ENCODE data around the gene WASF3. TPM values are rescaled to one million over a fixed set of nuclear protein-coding genes. Genes with fewer than 3 reads are reported as not detected.

The WASF3 gene
- total RNA-seq, 2 experiments from 2014 or later: 0.37 to 0.44 TPM

- Mint-ChIP-seq H3K9me3 (ENCODE audit: low read depth) (no peaks in the 10 kb centered on the region), H3K36me3 (ENCODE audit: low read depth) (no peaks in the 10 kb centered on the region), H3K4me3 (no peak overlapping the region), H3K27me3 (peaks cover 14% of the 10 kb centered on the region), H3K4me1 (no peaks in the 10 kb centered on the region), H3K27ac (no peak overlapping the region)
- POLR2A ChIA-PET: no interaction called here
- intact Hi-C loops (cut with DNase I, micrococcal nuclease): no loop called here
- no peak for DNase-seq
- no peak for ATAC-seq
- CTCF ChIA-PET: interaction anchor here (0.9 kb wide), 1 partner anchor 45 kb away, joined by 3 read pairs; no protein-coding TSS in a partner anchor
These were observed 9.2 kb upstream of the WASF3 start for GRCh38 chr13:26548205-26548765.

DNA sequence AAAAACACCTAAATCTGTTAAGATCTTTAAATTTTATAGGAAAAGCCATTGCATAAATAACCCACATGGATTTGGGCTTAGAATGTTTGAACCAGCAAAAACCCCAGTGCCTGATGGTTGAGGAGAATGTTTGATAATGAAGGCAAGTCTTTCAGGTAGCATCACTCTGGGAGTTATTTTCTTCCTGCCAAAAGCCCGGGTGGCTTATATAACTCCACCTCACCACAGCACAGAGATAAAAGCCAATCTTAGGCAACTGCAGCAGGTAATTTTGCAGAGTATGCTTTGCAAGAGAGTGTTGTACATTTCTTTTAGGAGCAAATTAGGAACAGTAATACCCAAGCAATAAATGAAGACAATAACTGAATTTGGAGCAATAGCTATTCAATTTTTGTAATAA is 7.8 kb upstream of the WASF3 start:
- Mint-ChIP-seq H3K4me1 (no peaks in the 10 kb centered on the region), H3K27ac (no peak overlapping the region), H3K27me3 (peaks cover 17% of the 10 kb centered on the region), H3K9me3 (ENCODE audit: low read depth) (no peaks in the 10 kb centered on the region), H3K4me3 (no peak overlapping the region), H3K36me3 (ENCODE audit: low read depth) (no peaks in the 10 kb centered on the region)
- DNase-seq (no peak), ATAC-seq (no peak)
- CTCF ChIA-PET: no interaction called here
- POLR2A ChIA-PET: no interaction called here
- intact Hi-C loops (cut with DNase I, micrococcal nuclease): no loop called here

- POLR2A ChIA-PET: no interaction called here
- peaks cover 28% of the 10 kb centered on the region for H3K27me3 Mint-ChIP-seq
These were observed 6.1 kb upstream of the WASF3 start for GRCh38 chr13:26551255-26551860.

DNA sequence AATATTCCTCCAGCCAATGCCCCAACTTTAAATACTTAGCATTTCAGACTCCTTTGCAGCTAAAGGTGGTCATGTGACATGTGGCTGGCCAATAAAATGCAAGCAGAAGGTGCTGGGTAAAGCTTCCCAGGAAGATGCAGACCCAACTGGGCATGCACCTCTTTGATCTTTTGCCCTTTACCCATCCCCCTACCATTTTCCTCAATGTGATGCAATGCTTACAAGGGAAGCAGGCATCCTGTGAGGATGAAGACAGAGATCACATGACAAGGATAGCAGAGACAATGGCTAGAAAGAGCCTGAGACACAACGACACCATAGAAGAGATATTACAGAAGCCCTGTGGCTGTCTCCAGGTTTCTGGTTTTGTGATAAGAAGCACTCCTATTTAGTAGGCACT is 2.1 kb upstream of the WASF3 start:
- POLR2A ChIA-PET: no interaction called here
- no peaks in the 10 kb centered on the region for H3K9me3 Mint-ChIP-seq (ENCODE audit: low read depth)
- no peak overlapping the region for H3K4me3 Mint-ChIP-seq
- DNase-seq (no peak), ATAC-seq (no peak)
- H3K36me3 Mint-ChIP-seq (ENCODE audit: low read depth): no peaks in the 10 kb centered on the region
- H3K4me1 Mint-ChIP-seq: peaks cover 10% of the 10 kb centered on the region
- H3K27ac Mint-ChIP-seq: no peak overlapping the region
- CTCF ChIA-PET: no interaction called here
- peaks cover 46% of the 10 kb centered on the region for H3K27me3 Mint-ChIP-seq
- intact Hi-C loops (cut with DNase I, micrococcal nuclease): no loop called here

More at GRCh38 chr13:26551255-26551860, 6.1 kb upstream of the WASF3 start:
- H3K9me3 Mint-ChIP-seq (ENCODE audit: low read depth): no peaks in the 10 kb centered on the region
- no peak for ATAC-seq
- H3K36me3 Mint-ChIP-seq (ENCODE audit: low read depth): no peaks in the 10 kb centered on the region
- no peak for DNase-seq
- intact Hi-C loops (cut with DNase I, micrococcal nuclease): no loop called here
- CTCF ChIA-PET: interaction anchor here (0.9 kb wide), 1 partner anchor 110 kb away, joined by 3 read pairs; no protein-coding TSS in a partner anchor
- no peak overlapping the region for H3K27ac Mint-ChIP-seq
- no peak overlapping the region for H3K4me3 Mint-ChIP-seq
- H3K4me1 Mint-ChIP-seq: no peaks in the 10 kb centered on the region

DNA sequence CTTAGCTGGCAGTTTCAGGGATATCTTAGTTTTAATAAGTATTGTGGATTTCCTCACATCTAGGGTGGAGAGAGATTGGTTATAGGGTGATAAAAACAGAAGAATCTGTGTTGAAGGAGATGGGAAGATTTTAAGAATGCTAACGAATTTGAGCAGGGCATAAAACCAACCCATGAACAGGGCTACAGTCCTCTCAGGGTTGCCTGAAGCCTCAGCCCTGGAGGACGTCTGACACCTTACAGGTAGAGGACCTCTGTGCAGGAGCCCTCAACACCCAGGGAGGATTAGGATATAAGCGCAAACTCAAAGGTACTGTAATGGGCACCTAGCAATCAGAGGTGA is 461 bp upstream of the WASF3 start:
- DNase-seq: no peak
- intact Hi-C loops (cut with DNase I, micrococcal nuclease): loop anchor here in 1 of 2 experiments (1.0 kb wide), 1 partner anchor 371 kb away; no protein-coding TSS in a partner anchor
- Mint-ChIP-seq H3K9me3 (ENCODE audit: low read depth) (no peaks in the 10 kb centered on the region), H3K27me3 (peaks cover 35% of the 10 kb centered on the region), H3K4me3 (peak overlapping the region; percentile 22), H3K36me3 (ENCODE audit: low read depth) (no peaks in the 10 kb centered on the region), H3K27ac (no peak overlapping the region), H3K4me1 (peaks cover 10% of the 10 kb centered on the region)
- CTCF ChIA-PET: interaction anchor here (0.7 to 0.9 kb wide), 2 partner anchors 112 to 164 kb away, joined by 3 read pairs; no protein-coding TSS in a partner anchor
- POLR2A ChIA-PET: no interaction called here
- ATAC-seq: peak; percentile 37

DNA sequence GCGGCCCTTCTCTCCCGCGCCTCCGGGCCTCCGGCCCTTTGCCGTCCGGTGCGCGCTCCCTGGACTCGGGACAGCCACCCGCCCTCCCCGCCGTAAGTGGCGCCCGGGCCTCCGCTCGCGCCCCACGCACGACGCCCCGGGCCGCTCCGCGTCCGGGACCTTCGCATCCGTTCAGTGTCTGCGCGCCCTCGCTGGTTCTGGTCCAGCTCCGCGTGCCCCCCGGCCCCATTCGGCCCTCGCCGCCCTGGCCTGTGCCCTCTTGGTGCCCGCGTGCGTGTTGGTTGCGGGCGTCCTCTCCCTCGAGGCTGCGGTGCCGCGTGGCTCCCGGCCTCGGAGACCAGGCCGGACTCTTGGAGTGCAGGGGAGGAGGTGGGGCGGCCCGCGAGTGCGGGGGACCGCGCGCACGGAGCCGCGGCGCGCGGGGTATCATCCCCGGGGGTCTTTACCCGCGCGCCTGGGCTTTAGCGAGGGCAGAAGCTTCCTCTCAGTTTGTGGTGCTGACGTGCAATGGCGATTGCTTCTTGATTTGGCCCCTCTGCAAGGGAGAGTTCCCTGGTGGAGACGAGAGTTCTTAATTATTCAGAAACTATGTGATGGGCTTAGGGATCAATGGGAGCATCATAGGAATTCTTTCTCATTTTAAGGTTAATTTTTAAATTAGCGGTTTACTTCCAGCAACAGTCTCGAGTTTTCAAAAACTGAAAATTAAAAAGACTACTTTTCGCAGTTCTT is 757 bp downstream of the WASF3 start:
- no peak overlapping the region for H3K27ac Mint-ChIP-seq
- intact Hi-C loops (cut with DNase I, micrococcal nuclease): no loop called here
- no peak for ATAC-seq
- no peaks in the 10 kb centered on the region for H3K9me3 Mint-ChIP-seq (ENCODE audit: low read depth)
- ChIA-PET CTCF (interaction anchor here (0.8 kb wide), 1 partner anchor 140 kb away, joined by 3 read pairs; no protein-coding TSS in a partner anchor), POLR2A (interaction anchor here (0.6 kb wide), 1 partner anchor 13 kb away, joined by 3 read pairs; no protein-coding TSS in a partner anchor)
- peaks cover 10% of the 10 kb centered on the region for H3K4me1 Mint-ChIP-seq
- peak overlapping the region; percentile 50 for H3K4me3 Mint-ChIP-seq
- no peak for DNase-seq
- no peaks in the 10 kb centered on the region for H3K36me3 Mint-ChIP-seq (ENCODE audit: low read depth)
- peaks cover 38% of the 10 kb centered on the region for H3K27me3 Mint-ChIP-seq

- no peak overlapping the region for H3K4me3 Mint-ChIP-seq
- H3K27ac Mint-ChIP-seq: no peak overlapping the region
- no peaks in the 10 kb centered on the region for H3K9me3 Mint-ChIP-seq (ENCODE audit: low read depth)
- ATAC-seq (no peak), DNase-seq (no peak)
- ChIA-PET CTCF (interaction anchor here (0.8 kb wide), 1 partner anchor 140 kb away, joined by 3 read pairs; no protein-coding TSS in a partner anchor), POLR2A (no interaction called here)
- H3K36me3 Mint-ChIP-seq (ENCODE audit: low read depth): no peaks in the 10 kb centered on the region
- intact Hi-C loops (cut with DNase I, micrococcal nuclease): no loop called here
- peaks cover 40% of the 10 kb centered on the region for H3K27me3 Mint-ChIP-seq
- H3K4me1 Mint-ChIP-seq: peaks cover 10% of the 10 kb centered on the region
These were observed 1.5 kb downstream of the WASF3 start for GRCh38 chr13:26558987-26559386.

GRCh38 chr13:26560456-26560855 is 3.0 kb downstream of the WASF3 start:
- Mint-ChIP-seq H3K4me1 (peaks cover 10% of the 10 kb centered on the region), H3K9me3 (ENCODE audit: low read depth) (no peaks in the 10 kb centered on the region), H3K27me3 (peaks cover 39% of the 10 kb centered on the region), H3K36me3 (ENCODE audit: low read depth) (no peaks in the 10 kb centered on the region), H3K4me3 (no peak overlapping the region), H3K27ac (no peak overlapping the region)
- POLR2A ChIA-PET: no interaction called here
- no peak for DNase-seq
- ATAC-seq: no peak
- intact Hi-C loops (cut with DNase I, micrococcal nuclease): no loop called here
- CTCF ChIA-PET: no interaction called here

- peaks cover 38% of the 10 kb centered on the region for H3K27me3 Mint-ChIP-seq
- ATAC-seq (no peak), DNase-seq (no peak)
- CTCF ChIA-PET: interaction anchor here (0.7 kb wide), 1 partner anchor 1040 kb away, joined by 3 read pairs; no protein-coding TSS in a partner anchor
- peaks cover 10% of the 10 kb centered on the region for H3K4me1 Mint-ChIP-seq
- H3K27ac Mint-ChIP-seq: no peak overlapping the region
- H3K36me3 Mint-ChIP-seq (ENCODE audit: low read depth): no peaks in the 10 kb centered on the region
- no peak overlapping the region for H3K4me3 Mint-ChIP-seq
- intact Hi-C loops (cut with DNase I, micrococcal nuclease): no loop called here
- POLR2A ChIA-PET: no interaction called here
- no peaks in the 10 kb centered on the region for H3K9me3 Mint-ChIP-seq (ENCODE audit: low read depth)
These were observed 3.6 kb downstream of the WASF3 start for GRCh38 chr13:26561067-26561466.

DNA sequence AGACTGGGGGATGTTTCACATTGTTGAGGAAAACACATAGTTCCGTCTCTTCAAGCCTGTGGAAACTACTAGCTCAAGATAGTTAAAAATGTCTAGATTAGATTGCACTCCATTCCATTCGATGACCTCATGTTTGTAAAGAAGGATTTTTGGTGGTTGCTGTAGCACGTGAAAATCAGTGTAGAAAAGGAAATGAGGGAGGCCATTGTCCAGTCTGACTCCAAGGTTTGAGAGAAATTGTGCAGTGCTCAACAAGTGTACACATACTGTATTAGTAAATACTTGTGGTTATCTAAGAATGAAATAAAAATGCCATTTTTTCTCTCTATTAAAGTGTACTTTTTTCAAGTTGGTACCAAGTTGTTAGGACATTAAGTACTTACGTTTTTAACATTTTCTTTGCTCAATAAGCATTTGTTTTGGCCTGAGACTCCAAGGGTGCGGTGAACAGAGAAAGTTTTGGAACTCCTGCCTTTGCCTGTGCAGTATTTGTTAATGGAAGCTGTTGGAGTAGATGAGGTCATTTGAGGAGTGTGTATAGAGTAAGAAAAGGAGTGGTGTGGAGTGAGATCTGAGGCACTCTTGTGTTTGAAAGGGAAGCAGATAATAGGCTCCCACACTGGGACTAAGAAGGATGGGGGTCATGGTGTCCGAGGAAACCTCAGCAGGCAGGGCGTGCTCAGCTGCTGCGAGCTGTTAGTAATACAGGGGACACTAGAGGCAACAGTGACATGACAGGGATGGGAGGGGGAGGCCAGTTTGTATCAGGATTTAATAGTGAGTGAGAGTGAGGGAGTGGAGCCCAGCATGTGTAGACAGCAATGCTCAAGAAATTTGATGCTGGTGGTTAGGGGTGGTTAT is 4.4 kb downstream of the WASF3 start:
- DNase-seq: no peak

GRCh38 chr13:26562512-26562890 is 5.0 kb downstream of the WASF3 start:
- H3K4me1 Mint-ChIP-seq: peaks cover 6% of the 10 kb centered on the region
- no peak for DNase-seq
- H3K4me3 Mint-ChIP-seq: no peak overlapping the region
- CTCF ChIA-PET: no interaction called here
- ATAC-seq: no peak
- H3K9me3 Mint-ChIP-seq (ENCODE audit: low read depth): no peaks in the 10 kb centered on the region
- H3K27me3 Mint-ChIP-seq: peaks cover 34% of the 10 kb centered on the region
- H3K36me3 Mint-ChIP-seq (ENCODE audit: low read depth): no peaks in the 10 kb centered on the region
- intact Hi-C loops (cut with DNase I, micrococcal nuclease): no loop called here
- no peak overlapping the region for H3K27ac Mint-ChIP-seq
- POLR2A ChIA-PET: no interaction called here

More for the DNA sequence above, 4.4 kb downstream of the WASF3 start:
- Mint-ChIP-seq H3K27ac (no peak overlapping the region), H3K36me3 (ENCODE audit: low read depth) (no peaks in the 10 kb centered on the region), H3K4me3 (no peak overlapping the region), H3K9me3 (ENCODE audit: low read depth) (no peaks in the 10 kb centered on the region), H3K27me3 (peaks cover 36% of the 10 kb centered on the region), H3K4me1 (peaks cover 9% of the 10 kb centered on the region)
- CTCF ChIA-PET: interaction anchor here (0.7 kb wide), 1 partner anchor 1039 kb away, joined by 3 read pairs; no protein-coding TSS in a partner anchor
- intact Hi-C loops (cut with DNase I, micrococcal nuclease): no loop called here
- POLR2A ChIA-PET: no interaction called here
- ATAC-seq: no peak
